Activated gamma-delta T cell (primary cell): ENCODE data around the gene RIOK3.

Source experiments
- DNase-seq: peaks from one replicate; lab custom pipeline; 2025; lab: John Stamatoyannopoulos, UW

Gene RIOK3

DNA sequence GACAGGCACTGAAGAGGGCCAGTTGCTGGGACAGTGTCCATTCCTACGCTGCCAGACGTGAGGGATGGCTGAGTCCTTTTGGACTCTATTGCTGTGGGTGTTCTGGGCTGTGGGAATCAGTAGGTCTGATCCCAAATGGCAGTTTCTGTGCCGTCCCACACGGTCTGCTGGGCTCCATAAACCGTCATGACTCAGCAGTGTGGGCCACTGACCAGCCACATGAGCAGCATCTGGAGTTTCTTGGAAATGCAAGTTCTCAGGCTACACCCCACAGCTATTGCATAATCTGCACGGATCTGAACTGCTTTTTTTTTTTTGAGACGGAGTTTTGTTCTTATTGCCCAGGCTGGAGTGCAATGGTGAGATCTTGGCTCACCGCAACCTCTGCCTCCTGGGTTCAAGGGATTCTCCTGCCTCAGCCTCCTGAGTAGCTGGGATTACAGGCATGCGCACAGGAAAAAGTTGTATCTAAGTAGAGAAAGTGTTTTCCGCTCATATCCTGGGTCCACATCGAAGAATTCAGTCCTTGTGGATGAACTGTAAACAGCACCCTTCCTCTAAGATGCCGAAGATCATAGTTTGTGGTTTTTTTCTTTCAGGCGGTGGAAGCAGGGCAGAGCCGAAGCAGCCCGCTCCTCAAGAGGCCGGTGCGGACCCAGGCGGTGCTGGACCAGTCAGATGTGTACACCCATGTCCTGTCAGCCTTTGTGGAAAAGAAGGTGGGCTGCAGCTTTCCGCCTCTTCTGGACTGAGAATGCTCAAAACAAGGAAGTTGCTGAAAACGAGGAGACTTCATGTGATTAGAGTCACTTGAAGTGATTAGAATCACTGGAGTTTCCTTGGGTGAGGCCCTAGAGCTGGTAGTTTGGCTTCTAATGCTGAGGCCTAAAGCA, 75.7 kb downstream of the RIOK3 start:
- DNase-seq: no peak

GRCh38 chr18:23529604-23530003, 76.5 kb downstream of the RIOK3 start:
- DNase-seq: no peak

DNA sequence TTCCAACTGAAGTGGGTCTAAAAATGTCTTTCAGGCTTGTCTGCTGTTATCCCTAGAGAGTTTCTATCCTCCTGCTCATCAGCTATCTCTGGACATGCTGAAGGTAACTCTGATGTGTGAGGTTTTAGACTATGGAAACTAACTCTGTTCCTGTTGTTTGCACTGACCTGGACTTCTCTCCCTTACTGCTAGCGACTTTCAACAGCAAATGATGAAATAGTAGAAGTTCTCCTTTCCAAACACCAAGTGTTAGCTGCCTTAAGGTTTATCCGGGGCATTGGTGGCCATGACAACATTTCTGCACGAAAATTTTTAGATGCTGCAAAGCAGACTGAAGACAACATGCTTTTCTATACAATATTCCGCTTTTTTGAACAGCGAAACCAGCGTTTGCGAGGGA, 77.1 kb downstream of the RIOK3 start:
- no peak for DNase-seq

GRCh38 chr18:23531912-23532311, 78.8 kb downstream of the RIOK3 start:
- no peak for DNase-seq
